ENCODE measurements around the gene WARS2. TPM values are rescaled to one million over a fixed set of nuclear protein-coding genes. Genes with fewer than 3 reads are reported as not detected.
A peak's percentile ranks its signal among the peaks of the same experiment; 100 is the strongest.

WARS2 gene
- total RNA-seq, 1 experiment from 2014 or later, result 18.1 TPM

DNA sequence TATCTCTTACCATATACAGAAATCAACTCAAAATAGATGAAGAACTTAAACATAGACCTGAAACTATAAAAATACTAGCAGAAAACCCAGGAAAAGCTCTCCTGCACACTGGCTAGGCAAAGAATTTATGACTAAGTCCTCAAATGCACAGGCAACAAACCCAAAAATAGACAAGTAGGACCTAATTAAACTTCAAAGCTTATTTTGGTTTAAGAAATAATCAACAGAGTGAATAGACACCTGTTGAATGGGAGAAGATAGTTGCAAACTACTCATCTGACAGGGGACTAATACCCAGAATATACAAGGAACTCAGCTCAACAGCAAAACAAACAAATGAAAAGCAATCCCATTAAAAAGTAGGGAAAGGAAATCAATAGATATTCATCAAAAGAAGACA is 40.7 kb downstream of the WARS2 start:
- Histone ChIP-seq H3K4me2 (ENCODE audit: low read length) (no peak overlapping the region), H3K9me3 (ENCODE audit: low read length) (no peaks in the 10 kb centered on the region), H3K27me3 (ENCODE audit: low read length) (no peaks in the 10 kb centered on the region), H3K79me2 (ENCODE audit: low read length) (no peaks in the 10 kb centered on the region), H3K27ac (ENCODE audit: low read length) (no peak overlapping the region), H3K4me3 (ENCODE audit: low read length) (no peak overlapping the region), H3K36me3 (ENCODE audit: low read depth, low read length) (no peaks in the 10 kb centered on the region), H2AFZ (ENCODE audit: low read length) (no peak overlapping the region), H3K4me1 (ENCODE audit: insufficient read depth, low read length) (no peaks in the 10 kb centered on the region), H3K9me2 (replicated peaks; ENCODE audit: low read length) (no peaks in the 10 kb centered on the region), H4K20me1 (ENCODE audit: low read length) (no peaks in the 10 kb centered on the region), H3K9ac (ENCODE audit: low read length) (no peak overlapping the region), H3F3A (ENCODE audit: low read length, unreplicated experiment) (no peaks in the 10 kb centered on the region)
- DNase-seq, result no peak
- TF ChIP-seq EZH2phosphoT487 (IDR thresholded peaks at IDR 0.05; ENCODE audit: borderline replicate concordance, low read length), result no peak
- TF ChIP-seq EZH2 (IDR thresholded peaks at IDR 0.05; ENCODE audit: low read length, unreplicated experiment), result no peak
- TF ChIP-seq, protein P1, sequence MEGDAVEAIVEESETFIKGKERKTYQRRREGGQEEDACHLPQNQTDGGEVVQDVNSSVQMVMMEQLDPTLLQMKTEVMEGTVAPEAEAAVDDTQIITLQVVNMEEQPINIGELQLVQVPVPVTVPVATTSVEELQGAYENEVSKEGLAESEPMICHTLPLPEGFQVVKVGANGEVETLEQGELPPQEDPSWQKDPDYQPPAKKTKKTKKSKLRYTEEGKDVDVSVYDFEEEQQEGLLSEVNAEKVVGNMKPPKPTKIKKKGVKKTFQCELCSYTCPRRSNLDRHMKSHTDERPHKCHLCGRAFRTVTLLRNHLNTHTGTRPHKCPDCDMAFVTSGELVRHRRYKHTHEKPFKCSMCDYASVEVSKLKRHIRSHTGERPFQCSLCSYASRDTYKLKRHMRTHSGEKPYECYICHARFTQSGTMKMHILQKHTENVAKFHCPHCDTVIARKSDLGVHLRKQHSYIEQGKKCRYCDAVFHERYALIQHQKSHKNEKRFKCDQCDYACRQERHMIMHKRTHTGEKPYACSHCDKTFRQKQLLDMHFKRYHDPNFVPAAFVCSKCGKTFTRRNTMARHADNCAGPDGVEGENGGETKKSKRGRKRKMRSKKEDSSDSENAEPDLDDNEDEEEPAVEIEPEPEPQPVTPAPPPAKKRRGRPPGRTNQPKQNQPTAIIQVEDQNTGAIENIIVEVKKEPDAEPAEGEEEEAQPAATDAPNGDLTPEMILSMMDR (conservative IDR thresholded peaks at IDR 0.05; ENCODE audit: low read depth, low read length), result no peak
- no TSS peak for BruUV-seq (replicated peaks)
- intact Hi-C loops (cut with micrococcal nuclease), result no loop called here
- ChIA-PET CTCF (no interaction called here), POLR2A (ENCODE audit: unreplicated experiment) (no interaction called here)
- ATAC-seq, result no peak

DNA sequence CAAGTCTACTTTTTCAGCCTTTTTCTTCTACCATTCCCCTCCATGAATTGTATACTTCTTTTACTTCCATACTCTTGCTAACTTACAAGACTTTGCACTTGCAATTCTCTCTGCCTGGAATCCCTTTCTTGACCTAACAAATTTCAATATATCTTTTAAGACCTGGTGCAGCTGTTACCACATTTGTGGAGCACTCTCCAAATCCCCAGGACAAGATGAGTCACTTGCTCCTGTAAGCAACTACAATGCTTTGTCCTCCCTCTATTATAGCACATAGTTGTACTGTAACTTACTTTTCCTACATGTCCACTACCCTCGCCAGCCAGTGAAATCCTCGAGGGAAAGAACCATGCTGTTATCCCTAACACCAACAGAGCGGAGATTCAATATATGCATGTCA is 43.1 kb downstream of the WARS2 start:
- H3K27me3 ChIP-seq (ENCODE audit: low read length), result no peaks in the 10 kb centered on the region
- no peaks in the 10 kb centered on the region for H3K9me3 ChIP-seq (ENCODE audit: low read length)
- H3K36me3 ChIP-seq (ENCODE audit: low read depth, low read length), result no peaks in the 10 kb centered on the region
- H3K79me2 ChIP-seq (ENCODE audit: low read length), result no peaks in the 10 kb centered on the region
- ChIA-PET CTCF (no interaction called here), POLR2A (ENCODE audit: unreplicated experiment) (no interaction called here)
- no peak for ATAC-seq
- intact Hi-C loops (cut with micrococcal nuclease), result no loop called here
- H3K27ac ChIP-seq (ENCODE audit: low read length), result no peak overlapping the region
- peak; percentile 4 for DNase-seq
- H3K9me2 ChIP-seq (replicated peaks; ENCODE audit: low read length), result no peaks in the 10 kb centered on the region
- no peak overlapping the region for H3K9ac ChIP-seq (ENCODE audit: low read length)
- H3K4me1 ChIP-seq (ENCODE audit: insufficient read depth, low read length), result no peaks in the 10 kb centered on the region
- no peaks in the 10 kb centered on the region for H3F3A ChIP-seq (ENCODE audit: low read length, unreplicated experiment)
- no peak overlapping the region for H2AFZ ChIP-seq (ENCODE audit: low read length)
- TF ChIP-seq, protein P1 (conservative IDR thresholded peaks at IDR 0.05; ENCODE audit: low read depth, low read length), result no peak
- TF ChIP-seq EZH2phosphoT487 (IDR thresholded peaks at IDR 0.05; ENCODE audit: borderline replicate concordance, low read length) (no peak), EZH2 (IDR thresholded peaks at IDR 0.05; ENCODE audit: low read length, unreplicated experiment) (no peak)
- H3K4me3 ChIP-seq (ENCODE audit: low read length), result no peak overlapping the region
- no TSS peak for BruUV-seq (replicated peaks)
- H3K4me2 ChIP-seq (ENCODE audit: low read length), result no peak overlapping the region
- no peaks in the 10 kb centered on the region for H4K20me1 ChIP-seq (ENCODE audit: low read length)

DNA sequence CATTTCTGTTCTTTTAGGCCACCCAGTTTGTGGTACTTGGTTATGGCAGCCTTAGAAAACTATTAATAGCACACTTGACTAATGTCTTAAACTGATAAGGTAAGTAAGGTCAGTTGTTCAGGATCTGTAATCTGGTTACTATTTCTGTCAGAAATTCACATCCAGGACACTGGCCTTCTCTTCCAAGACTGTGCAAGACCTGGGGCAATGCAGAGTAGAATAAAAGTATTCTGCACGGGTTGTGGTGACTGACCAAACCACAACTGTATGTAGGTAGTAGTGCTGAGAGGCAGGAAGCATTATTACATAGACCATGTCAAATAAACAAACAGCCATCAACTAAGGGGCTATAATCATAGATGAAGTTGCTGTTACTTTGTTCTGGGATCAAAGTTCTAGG is 46.7 kb downstream of the WARS2 start:
- no peak overlapping the region for H3K27ac ChIP-seq (ENCODE audit: low read length)
- H3K9me2 ChIP-seq (replicated peaks; ENCODE audit: low read length), result no peaks in the 10 kb centered on the region
- H4K20me1 ChIP-seq (ENCODE audit: low read length), result no peaks in the 10 kb centered on the region
- DNase-seq (peak; percentile 7), ATAC-seq (no peak)
- no peaks in the 10 kb centered on the region for H3F3A ChIP-seq (ENCODE audit: low read length, unreplicated experiment)
- intact Hi-C loops (cut with micrococcal nuclease), result no loop called here
- H3K27me3 ChIP-seq (ENCODE audit: low read length), result no peaks in the 10 kb centered on the region
- H3K4me3 ChIP-seq (ENCODE audit: low read length), result no peak overlapping the region
- no peaks in the 10 kb centered on the region for H3K79me2 ChIP-seq (ENCODE audit: low read length)
- TF ChIP-seq EZH2phosphoT487 (IDR thresholded peaks at IDR 0.05; ENCODE audit: borderline replicate concordance, low read length), result no peak
- TF ChIP-seq, protein P1 (conservative IDR thresholded peaks at IDR 0.05; ENCODE audit: low read depth, low read length), result no peak
- TF ChIP-seq EZH2 (IDR thresholded peaks at IDR 0.05; ENCODE audit: low read length, unreplicated experiment), result no peak
- ChIA-PET CTCF (no interaction called here), POLR2A (ENCODE audit: unreplicated experiment) (no interaction called here)
- BruUV-seq (replicated peaks), result no TSS peak
- H3K4me1 ChIP-seq (ENCODE audit: insufficient read depth, low read length), result no peaks in the 10 kb centered on the region
- no peak overlapping the region for H3K9ac ChIP-seq (ENCODE audit: low read length)
- no peaks in the 10 kb centered on the region for H3K36me3 ChIP-seq (ENCODE audit: low read depth, low read length)
- no peak overlapping the region for H2AFZ ChIP-seq (ENCODE audit: low read length)
- no peaks in the 10 kb centered on the region for H3K9me3 ChIP-seq (ENCODE audit: low read length)
- H3K4me2 ChIP-seq (ENCODE audit: low read length), result no peak overlapping the region

Measured in PC-3 (cell line).